Body of pancreas (tissue), 4 donors: ENCODE measurements around the gene CHCHD6.

Source experiments
- CTCF ChIP-seq, 7 experiments: fragments of 450-650 bp in 4 of 7; fragments of 200-600 bp in 3 of 7; sonication (generic) in 3 of 7; IDR thresholded peaks; one replicate each; pipeline ENCODE4 v1.5.1; 2016 to 2019; ENCODE audit warnings: antibody characterized with exemption in 7 of 7
- POLR2A ChIP-seq, 3 donors: fragments of 450-650 bp; IDR thresholded peaks; one replicate each; pipeline ENCODE4 v1.6.1; 2016; ENCODE audit warnings: antibody characterized with exemption in 3 of 3, mild to moderate bottlenecking in 2 of 3

- TF ChIP-seq CTCF (IDR thresholded peaks at IDR 0.05) (no peak), POLR2A (IDR thresholded peaks at IDR 0.05) (no peak)
Observed at GRCh38 chr3:126947429-126947828, 243.4 kb downstream of the CHCHD6 start.
